GM10847 (cell line): ENCODE measurements around the gene CYB5B.

Experiments
- POLR2A ChIP-seq: IDR thresholded peaks from 2 replicates; pipeline ENCODE4 v1.6.1; 2011; ENCODE audit not compliant: insufficient read length; ENCODE audit errors: extremely low read depth

CYB5B gene, protein sequence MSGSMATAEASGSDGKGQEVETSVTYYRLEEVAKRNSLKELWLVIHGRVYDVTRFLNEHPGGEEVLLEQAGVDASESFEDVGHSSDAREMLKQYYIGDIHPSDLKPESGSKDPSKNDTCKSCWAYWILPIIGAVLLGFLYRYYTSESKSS

GRCh38 chr16:69424053-69424934 lies at the start of gene CYB5B:
Gene CYB5B, plus strand, starts transcription at chr16:69424619. Its CDS starts 65 bp downstream, at chr16:69424684.
- peak; percentile 76 for TF ChIP-seq POLR2A

GRCh38 chr16:69376393-69377059 lies 47.9 kb upstream of the CYB5B start:
- TF ChIP-seq POLR2A = no peak

DNA sequence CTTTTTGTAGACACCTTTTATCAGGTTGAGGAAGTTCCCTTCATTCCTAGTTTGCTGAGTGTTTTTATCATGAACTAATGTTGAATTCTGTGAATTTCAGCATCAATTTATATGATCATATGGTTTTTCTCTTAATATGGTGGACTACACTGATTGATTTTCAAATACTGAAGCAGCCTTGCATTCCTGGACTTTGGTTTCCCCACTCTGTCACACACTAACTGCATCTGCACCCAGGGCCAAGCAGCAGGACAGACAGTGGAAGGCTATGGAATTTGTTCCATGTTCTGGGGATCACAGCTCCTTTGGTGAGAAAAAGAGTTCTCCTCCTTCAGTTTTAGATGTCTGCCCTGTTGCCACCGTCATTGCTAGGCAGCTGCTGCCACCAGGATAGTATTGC lies 46.4 kb upstream of the CYB5B start:
- no peak for TF ChIP-seq POLR2A

- TF ChIP-seq POLR2A = no peak
Measured at GRCh38 chr16:69378760-69379159, 45.7 kb upstream of the CYB5B start.

- no peak for TF ChIP-seq POLR2A
Measured at GRCh38 chr16:69381231-69381630, 43.2 kb upstream of the CYB5B start.

GRCh38 chr16:69382421-69382820 lies 42.0 kb upstream of the CYB5B start:
- no peak for TF ChIP-seq POLR2A

DNA sequence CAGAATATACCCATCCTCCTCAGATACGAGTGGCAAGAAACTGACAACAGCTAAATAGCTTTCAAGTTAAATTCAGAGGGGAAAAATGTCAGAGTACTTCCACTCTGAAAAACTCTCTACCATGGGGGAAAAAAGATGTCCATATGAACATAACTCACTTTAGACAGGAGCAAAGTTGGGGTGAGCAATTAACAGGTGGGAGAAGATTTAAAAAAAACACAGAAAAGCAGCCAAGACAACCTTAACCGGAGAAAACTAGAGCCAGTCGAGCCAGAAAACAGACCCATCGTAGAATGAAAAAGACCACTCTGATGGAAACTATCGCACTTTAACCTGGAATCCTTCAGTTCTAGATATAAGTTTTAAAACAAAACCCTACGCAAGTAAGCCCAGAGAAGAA lies 39.4 kb upstream of the CYB5B start:
- TF ChIP-seq POLR2A = no peak

- TF ChIP-seq POLR2A = no peak
Measured at GRCh38 chr16:69386596-69386995, 37.8 kb upstream of the CYB5B start.

DNA sequence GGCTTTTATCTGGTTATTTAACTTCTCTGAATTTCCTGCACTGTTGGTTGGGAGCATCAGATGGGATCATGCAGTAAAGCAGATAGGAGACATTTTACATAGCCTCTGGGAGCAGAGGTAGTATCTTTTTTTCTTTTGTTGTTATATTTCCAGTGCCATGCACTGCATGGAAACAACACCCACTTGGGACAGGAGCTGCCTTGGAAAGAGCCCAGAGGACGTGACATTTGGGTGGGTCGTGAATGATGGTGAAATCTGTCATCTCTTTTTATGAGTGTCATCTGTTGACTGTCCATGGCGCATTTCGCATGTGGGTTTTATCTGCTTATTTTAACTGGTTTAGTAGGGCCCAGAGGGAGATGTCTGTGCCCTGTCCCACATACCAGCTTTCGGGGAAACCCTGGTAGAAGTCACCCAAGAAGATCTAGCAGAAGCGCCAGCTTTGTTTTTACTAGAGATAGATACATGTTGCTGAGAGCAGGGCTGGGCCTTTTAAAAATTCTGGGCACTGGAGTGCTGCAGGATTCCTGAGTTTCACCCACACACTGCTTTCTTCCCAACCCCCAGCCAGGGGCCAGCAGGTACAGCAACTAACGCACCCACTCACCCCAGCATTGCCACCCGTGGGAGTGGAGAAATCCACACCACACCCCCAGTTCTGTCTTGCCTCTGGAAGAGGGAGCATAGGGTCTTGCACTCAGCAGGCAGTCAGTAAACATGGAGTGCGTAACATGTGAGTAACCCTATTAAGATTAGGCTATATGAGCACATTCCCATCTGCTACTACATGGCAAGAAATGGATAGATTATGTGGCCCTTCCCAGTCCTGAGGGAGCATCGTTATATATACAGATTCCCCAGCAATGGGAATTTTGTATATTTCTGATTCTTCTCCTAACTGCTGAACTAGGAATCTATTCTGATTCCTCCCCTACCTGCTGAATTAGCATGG lies 30.2 kb upstream of the CYB5B start:
- TF ChIP-seq POLR2A = no peak

DNA sequence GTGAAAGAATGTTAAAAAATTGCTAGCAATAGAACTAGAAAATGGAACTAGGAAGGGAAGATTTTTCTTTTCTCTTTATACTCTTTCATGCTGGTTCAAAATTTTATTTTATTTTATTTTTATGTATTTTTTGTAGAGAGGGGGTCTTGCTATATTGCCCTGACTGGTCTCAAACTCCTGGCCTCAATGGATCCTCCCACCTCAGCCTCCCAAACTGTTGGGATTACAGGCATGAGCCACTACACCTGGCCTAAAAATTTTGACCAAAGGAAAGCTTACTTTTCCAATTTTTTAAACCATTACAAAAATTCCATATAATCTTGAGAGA lies 28.6 kb upstream of the CYB5B start:
- no peak for TF ChIP-seq POLR2A

DNA sequence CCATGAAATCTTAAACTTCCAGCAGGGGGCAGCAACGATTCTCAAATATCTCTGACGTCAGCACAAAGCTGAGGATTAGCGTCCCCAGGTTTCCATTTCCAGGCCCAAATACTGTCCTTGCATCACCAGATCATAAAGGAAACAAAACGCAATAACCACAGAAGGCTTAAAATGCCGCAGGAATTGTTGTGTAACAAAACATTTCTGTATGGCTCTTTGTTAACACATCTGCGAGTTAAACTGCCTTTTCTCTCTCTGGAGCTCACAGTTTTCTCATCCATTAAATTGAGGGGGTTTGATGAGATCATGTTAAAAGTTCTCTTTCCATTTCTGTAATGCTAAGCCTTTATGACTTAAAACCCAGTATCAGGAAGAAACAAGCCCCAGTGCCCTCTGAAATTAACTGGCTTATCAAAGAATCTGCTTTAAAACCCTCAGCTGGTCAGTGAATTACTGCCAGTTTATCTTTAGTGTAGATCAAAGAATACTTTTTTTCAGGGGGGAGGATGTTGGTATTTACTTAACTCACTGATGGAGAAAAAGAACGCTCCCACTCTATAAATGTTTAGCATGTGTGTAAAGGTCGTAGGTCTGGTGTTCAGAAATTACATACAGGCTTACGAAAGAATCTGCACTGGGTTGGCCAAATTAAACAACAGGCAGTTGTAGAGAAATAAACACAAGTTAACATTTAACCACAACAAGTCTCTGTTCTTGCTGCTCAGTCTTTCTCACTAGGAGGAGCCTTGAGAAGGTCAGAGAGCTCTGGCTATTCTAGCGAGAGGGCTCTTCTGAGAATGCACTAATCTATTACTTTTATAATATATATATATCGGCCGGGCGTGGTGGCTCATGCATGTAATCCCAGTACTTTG lies 28.0 kb upstream of the CYB5B start:
- no peak for TF ChIP-seq POLR2A

DNA sequence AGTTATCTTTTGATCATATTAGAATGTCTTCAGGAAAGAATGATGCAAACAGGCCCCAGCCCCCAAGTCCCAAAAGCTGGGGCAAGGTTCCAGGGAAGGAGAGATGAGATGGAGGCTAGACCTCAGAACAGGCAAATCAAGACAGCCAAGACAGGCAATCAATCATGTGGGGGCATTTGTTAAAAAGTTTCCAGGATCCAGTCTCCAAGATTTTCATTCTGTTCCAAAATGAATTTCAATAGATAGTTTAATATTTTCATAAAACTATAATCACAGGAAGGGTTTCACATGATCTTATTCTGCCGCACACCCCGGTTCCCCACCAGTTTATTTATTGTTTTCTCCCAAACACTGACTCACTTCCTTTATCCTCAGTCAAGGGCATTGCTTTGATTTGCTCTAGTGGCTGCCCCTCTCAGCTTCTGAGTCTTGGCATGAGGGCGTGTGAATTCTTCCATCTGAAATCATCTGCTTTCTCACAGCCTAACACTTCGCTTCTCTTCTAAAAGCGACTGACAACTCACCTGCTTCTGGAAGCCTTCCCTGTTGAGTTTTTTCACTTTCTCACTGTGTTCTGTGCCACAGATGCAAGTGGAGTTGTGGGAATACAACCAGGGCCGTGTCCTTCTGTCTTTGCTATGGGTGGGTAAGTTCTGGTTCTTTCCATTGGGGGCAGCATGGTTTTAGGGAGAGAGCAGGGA lies 26.4 kb upstream of the CYB5B start:
- no peak for TF ChIP-seq POLR2A

- TF ChIP-seq POLR2A = no peak
Measured at GRCh38 chr16:69399361-69399760, 25.1 kb upstream of the CYB5B start.

DNA sequence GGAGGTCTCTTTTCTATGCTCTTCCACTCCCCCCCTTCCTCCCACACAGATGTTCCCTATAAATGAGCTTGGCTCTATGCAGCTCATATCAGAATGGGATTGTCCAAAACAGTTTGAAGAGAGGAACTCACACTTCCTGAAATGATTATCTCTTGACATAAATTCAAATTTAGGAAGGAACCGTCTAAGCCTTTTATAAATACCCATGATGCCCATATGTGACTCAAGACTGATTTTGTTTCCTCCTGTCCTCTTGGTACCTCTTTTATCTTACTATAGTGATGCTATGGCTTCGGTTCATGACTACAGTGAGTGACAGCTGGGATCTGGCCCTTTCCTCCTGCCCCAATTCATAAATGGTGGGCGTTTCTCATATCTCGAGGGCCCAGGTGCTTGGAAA lies 22.0 kb upstream of the CYB5B start:
- TF ChIP-seq POLR2A = no peak
